Pons (tissue), 1 donor: Measurements from ENCODE around the gene CFAP77.
A peak's percentile ranks its signal among the peaks of the same experiment; 100 is the strongest.

Source experiments
- DNase-seq: peaks from one replicate; pipeline ENCODE4 v3.0.0-alpha.2; 2016; ENCODE audit warnings: low spot score

CFAP77 gene

DNA sequence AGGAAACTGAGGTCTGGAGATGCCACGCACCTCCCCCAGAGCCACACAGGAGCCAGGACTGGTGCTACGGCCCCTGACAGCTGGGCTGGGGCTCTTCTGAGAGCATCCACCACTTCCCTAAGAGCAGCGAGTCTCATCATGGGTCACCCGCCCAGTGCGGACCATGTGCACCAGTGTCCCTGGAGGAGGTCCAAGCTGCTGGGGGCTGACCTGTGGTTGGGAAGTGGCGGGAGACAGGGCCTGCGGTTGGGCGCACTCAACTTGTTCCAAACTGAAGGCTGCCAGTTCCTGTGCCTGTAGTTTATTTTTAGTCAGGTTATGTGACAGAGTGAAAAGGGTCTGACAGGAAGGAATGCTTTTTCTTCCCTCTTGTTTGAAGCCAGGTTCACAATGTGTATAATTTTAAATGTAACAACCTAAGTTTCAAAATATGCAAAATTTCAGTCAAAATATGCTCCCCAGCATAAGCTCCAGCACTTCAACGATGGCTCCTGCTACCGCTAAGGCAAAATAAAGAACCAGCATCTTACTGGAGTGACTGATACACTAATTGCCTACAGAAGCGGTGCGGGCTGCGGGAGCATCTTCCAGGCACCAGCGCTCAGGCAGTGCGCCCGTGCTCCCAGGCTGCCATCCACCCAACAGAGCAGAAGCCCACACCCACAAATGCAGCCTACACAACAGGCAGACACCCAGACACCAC is 187.2 kb downstream of the CFAP77 start:
- DNase-seq = peak; percentile 52

DNA sequence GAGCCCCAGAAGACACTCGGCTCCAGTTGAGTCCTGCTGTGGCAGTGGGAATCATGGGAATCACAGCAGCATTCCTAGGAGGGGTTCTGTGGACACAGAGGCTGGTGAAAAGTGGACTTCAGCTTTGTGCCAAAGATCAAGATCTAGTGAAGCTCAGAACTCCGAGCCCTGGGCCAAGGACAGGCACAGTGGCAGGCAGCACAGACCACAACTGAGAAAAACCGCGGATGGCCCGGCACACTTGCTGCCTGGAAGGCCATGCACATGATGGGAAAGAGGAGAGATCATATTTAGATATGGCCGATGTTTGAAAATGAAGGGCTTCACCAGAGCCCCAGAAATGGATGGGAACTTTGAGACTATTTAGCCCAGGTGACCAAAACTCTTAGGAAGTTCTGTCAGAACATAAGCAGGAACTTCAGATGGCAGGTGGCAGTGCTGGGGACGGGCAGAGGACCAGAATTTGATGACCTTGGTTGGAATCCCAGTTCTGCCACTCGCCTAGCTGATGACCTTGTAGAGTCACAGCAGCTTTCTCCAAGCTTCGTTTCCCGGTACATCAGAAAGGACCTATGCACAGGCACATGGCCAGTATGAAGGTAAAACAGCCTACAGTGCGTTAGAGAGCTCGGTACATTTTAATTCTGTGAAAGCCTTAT is 190.4 kb downstream of the CFAP77 start:
- no peak for DNase-seq

DNA sequence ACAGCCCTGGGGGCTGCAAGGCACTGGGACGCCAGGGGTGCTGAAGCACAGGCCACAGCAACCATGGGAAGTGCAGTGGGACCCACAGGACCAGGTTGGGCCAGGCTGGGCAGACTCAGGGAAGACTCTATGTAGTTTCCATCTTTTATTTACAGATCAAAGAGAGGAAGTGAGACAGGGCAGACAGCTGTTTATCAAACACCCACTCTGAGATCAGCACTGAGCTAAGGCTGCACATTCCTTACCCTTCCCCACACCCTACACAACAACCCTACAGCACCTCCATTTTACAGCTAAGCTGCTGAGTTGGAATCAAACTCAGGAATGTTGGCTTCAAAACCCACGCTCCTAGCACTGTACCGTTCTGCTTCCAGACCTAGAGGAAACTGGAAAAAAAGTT is 192.2 kb downstream of the CFAP77 start:
- no peak for DNase-seq

DNA sequence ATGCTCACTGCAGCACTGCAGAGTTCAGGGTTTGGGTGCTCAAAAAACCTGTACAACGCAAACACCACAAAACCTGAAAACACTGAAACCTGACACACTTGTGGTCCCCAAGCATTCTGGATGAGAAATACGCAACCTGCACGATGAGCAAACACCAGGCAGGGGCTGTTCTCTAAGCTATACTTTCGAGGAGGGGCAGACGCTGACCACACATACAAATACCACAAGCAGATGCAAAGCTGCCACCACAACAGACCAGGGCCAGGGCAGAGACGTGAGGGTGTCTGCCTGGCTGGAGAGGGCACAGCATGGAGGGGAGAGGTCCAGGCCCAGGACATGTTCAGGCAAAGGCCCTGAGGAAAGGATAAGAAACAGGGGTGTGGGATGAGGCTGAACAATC is 195.4 kb downstream of the CFAP77 start:
- no peak for DNase-seq

DNA sequence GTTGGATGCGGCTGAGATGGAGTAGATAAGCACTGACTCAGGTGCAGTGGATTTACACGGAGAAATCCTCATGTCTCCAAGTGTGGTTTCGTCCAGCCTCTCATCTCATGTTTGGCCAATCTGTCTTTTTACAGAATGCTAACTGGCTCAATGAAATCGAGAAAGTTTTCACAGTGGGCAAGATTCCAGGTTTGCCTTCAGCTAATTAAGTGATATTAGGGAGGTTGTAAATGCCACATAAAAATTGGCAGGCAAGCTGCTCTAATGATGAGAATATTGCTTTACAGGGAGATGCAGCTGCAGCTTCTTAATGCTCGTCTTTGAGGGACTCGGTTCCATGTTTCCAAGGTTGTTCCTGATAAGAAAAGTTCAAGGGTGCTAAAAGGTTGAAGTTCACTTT is 196.1 kb downstream of the CFAP77 start:
- DNase-seq = no peak

DNA sequence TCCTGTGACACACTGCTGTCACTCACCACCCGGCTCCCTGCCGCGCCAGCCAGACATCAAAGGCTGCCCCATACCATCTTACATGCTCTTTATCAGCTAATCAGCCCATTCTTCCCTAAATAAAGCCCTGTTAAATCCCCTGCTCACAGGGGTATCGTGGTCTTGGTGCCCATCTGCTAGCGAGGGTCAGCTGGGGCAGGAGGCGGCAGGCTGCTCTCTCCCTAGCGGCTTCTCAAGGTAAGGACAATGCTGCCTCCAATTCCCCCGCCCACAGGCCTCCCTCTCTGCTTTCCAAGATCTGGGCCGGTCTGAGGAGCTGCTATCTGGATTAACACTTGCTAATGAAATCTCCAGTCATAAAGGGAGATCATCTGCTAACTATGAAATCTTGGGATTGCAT is 199.2 kb downstream of the CFAP77 start:
- no peak for DNase-seq

DNA sequence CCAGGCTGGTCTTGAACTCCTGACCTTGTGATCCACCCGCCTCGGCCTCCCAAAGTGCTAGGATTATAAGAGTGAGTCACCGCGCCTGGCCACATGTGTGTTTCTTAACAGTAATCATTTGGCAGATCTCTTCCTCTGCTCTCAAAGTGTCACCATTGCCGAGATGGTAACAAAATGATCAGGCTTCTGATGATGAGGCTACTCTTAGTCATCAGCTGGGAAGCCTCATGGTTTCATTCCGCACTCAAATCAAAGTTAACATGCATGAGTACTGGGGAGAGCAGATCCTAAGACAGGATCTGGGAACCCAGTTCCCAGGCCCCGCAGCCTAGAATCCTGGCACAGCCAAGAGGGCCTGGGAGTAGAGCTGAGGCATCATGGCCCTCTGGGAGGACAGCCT is 199.8 kb downstream of the CFAP77 start:
- DNase-seq = no peak

DNA sequence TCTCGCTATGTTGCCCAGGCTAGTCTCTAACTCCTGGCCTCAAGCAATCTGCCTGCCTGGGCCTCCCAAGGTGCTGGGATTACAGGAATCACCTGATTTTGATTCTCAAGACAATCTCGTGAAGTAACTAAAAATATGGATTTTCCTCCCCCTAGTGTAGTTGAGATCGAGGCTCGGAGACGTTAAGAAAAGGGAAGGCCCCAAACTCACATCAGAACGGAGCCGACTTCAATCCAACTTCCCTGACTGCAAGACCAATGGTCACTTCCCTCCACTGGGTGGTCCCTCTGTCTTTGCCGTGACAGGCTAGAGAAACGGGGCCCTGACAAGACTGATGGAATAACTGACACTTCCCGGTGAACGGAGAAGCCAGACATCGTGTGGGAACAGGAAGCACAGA is 200.7 kb downstream of the CFAP77 start:
- DNase-seq = no peak

DNA sequence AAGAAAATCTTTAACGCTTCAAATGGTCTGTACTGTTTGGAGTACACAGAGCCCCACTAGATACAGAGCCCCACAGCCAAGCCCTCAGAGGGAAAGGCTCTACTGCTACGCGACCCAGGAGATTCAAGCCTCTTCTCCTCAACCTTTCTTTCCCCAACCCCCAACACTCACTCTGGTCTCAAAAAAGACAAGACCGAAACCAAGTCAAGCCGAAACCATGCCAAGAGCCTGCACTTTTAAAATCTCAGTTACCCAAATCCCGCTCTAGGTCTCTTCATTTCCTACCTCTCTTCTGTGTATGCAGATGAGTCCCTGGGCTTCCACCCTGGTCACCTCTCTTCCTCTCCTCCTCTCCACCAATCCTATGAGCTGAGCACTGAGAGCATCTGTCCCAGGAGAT is 204.3 kb downstream of the CFAP77 start:
- no peak for DNase-seq

DNA sequence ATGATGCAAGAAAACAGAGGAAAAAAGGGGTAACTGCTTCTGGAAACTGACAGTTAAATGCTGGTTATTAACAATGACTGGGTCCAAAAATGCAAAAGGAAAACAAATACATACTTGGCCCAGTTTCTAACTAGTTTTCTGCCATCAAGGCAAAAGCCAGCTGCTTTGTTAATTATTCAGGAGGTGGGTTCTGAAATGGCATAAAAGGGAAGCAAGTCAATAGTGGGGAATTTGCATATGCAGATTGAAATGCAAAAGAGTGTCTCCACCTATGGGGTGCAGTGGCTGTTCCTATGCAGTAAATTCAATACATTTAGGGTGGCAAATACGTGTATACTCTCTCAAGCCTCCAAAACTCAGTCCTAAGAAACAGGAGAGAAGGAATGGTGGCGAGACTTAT is 205.8 kb downstream of the CFAP77 start:
- DNase-seq = no peak

DNA sequence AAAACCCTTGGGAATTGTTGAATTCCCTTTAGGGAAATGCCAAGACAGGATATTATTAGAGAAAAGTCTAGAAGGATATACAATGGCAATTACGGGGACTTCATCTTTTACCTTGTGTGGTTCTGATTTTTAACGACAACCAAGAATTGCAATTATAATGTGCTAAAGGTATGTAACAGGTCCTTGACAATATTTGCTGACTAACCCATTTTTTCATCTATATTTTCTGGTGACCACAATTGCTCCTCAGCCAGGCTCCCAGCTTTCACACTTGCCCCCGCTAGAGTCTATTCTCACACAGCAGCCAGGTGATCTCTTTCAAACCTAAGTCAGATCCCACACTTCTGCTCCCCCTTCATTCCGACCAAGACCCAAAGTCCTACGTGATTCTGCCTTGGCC is 206.7 kb downstream of the CFAP77 start:
- no peak for DNase-seq

DNA sequence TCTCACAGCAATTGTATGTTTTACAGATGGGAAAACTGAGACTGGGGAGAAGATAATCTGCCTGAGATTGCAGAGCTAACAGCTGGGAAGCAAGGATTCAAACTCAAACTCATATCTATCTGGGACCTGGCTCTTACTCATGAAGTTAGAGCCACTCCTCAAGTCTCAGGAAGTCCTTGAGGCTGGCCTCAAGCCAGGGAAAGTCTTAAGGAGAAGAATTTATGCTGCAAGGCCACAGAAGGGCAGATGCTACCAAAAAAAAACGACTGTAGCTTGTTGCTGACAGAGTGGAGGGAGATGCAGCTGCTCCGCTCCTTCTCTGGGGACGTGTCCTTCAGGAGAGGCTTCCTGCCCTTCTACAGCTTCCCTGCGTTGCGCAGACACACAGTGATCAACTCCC is 212.1 kb downstream of the CFAP77 start:
- DNase-seq = peak; percentile 24
